Keratinocyte (primary cell): ENCODE results near the gene SLC22A14. TPM values are rescaled to one million over a fixed set of nuclear protein-coding genes. Genes with fewer than 3 reads are reported as not detected.

ENCODE experiments used
- DNase-seq: peaks from one replicate; pipeline ENCODE4 v3.0.0-alpha.2; 2011; ENCODE audit warnings: low read depth, missing footprints, low spot score
- FAIRE-seq: peaks from 2 replicates; lab custom pipeline; 2011; peaks lifted over from hg19 to GRCh38; lab: Jason Lieb, UNC
- H2AFZ ChIP-seq: 2 replicates; pipeline ENCODE4 v1.6.0; 2012; ENCODE audit warnings: low read length, control low read depth, inconsistent platforms; ENCODE audit not compliant: control insufficient read depth
- H3K27ac ChIP-seq: 2 replicates; pipeline ENCODE4 v1.5.1; 2011; ENCODE audit warnings: low read length; ENCODE audit not compliant: control insufficient read depth, insufficient read depth
- H3K27me3 ChIP-seq: 3 replicates; pipeline ENCODE4 v1.6.0; 2011; ENCODE audit warnings: low read length; ENCODE audit not compliant: control insufficient read depth, insufficient read depth; ENCODE audit errors: extremely low read depth
- H3K36me3 ChIP-seq, 2 experiments: 2 replicates in 1 of 2; 3 replicates in 1 of 2; pipeline ENCODE4 v1.5.1; 2011; ENCODE audit warnings: low read length in 2 of 2, mild to moderate bottlenecking in 1 of 2; ENCODE audit not compliant: control insufficient read depth in 2 of 2, insufficient read depth in 2 of 2; ENCODE audit errors: extremely low read depth in 1 of 2
- H3K4me1 ChIP-seq: 3 replicates; pipeline ENCODE4 v1.5.1; 2011; ENCODE audit warnings: low read length; ENCODE audit not compliant: control insufficient read depth, insufficient read depth; ENCODE audit errors: extremely low read depth
- H3K4me2 ChIP-seq: 3 replicates; pipeline ENCODE4 v1.6.0; 2011; ENCODE audit warnings: low read depth, low read length; ENCODE audit not compliant: control insufficient read depth, insufficient read depth; ENCODE audit errors: extremely low read depth
- H3K4me3 ChIP-seq, 3 experiments: fragments of 200-600 bp in 1 of 3; sonication (generic) in 1 of 3; 2 replicates in 2 of 3; 3 replicates in 1 of 3; pipeline ENCODE4 v1.5.1; 2011 to 2016; ENCODE audit warnings: low read length in 3 of 3, mild to moderate bottlenecking in 3 of 3, control low read depth in 2 of 3, inconsistent platforms in 1 of 3, low read depth in 1 of 3, mixed read lengths in 1 of 3, mixed run types in 1 of 3, moderate library complexity in 1 of 3; ENCODE audit not compliant: control insufficient read depth in 2 of 3, insufficient read depth in 2 of 3; ENCODE audit errors: extremely low read depth in 1 of 3
- H3K79me2 ChIP-seq: 2 replicates; pipeline ENCODE4 v1.6.0; 2012; ENCODE audit warnings: low read length; ENCODE audit not compliant: control insufficient read depth, insufficient read depth
- H3K9ac ChIP-seq: 3 replicates; pipeline ENCODE4 v1.6.0; 2011; ENCODE audit warnings: low read length; ENCODE audit not compliant: control insufficient read depth, insufficient read depth; ENCODE audit errors: extremely low read depth
- H3K9me1 ChIP-seq: 3 replicates; pipeline ENCODE4 v1.6.0; 2011; ENCODE audit warnings: low read length; ENCODE audit not compliant: control insufficient read depth, insufficient read depth; ENCODE audit errors: extremely low read depth
- H3K9me3 ChIP-seq: 2 replicates; pipeline ENCODE4 v1.5.1; 2012; ENCODE audit warnings: low read depth, low read length; ENCODE audit not compliant: control insufficient read depth
- H4K20me1 ChIP-seq: 3 replicates; pipeline ENCODE4 v1.6.0; 2011; ENCODE audit warnings: low read length; ENCODE audit not compliant: control insufficient read depth, insufficient read depth; ENCODE audit errors: extremely low read depth
- CTCF ChIP-seq, 3 experiments: IDR thresholded peaks in 1 of 3; conservative IDR thresholded peaks in 1 of 3; optimal IDR thresholded peaks in 1 of 3; 2 replicates in 2 of 3; 3 replicates in 1 of 3; pipeline versions ENCODE3 to v1.5.1; 2011; ENCODE audit warnings: low read length in 3 of 3, mild to moderate bottlenecking in 3 of 3, moderate library complexity in 2 of 3, control low read depth in 1 of 3, inconsistent platforms in 1 of 3; ENCODE audit not compliant: insufficient read depth in 2 of 3; ENCODE audit errors: extremely low read depth in 1 of 3
- EZH2 ChIP-seq: IDR thresholded peaks from one replicate; pipeline ENCODE4 v1.6.1; 2012; ENCODE audit warnings: inconsistent platforms, mild to moderate bottlenecking, low read length, moderate library complexity
- dilution Hi-C: fragments of 300-500 bp; cut with MboI; formaldehyde crosslinking; loops from one replicate; pipeline ENCODE4 v1.7.0; 2020; ENCODE audit warnings: low sequenced_read_pairs; ENCODE audit not compliant: extremely low pct_ligation_motif_present
- polyA plus RNA-seq, 5 experiments: library from polyadenylated mRNA; depleted of rRNA in 3 of 5; stranded (reverse) in 3 of 5; stranded (forward) in 1 of 5; unstranded in 1 of 5; fragments of >200 nt; gene quantifications; 1 replicate in 1 of 5; 2 replicates in 3 of 5; 3 replicates in 1 of 5; pipeline versions ENCODE4 v1.2.1 to v1.2.3, GENCODE V29; 2011 to 2012; ENCODE audit warnings: missing spikeins in 2 of 5, low read depth in 1 of 5, low replicate concordance in 1 of 5

SLC22A14 gene
- polyA plus RNA-seq, 1 donor (not counting 4 experiments of a cell fraction or from before 2014, with no cell fraction given): 0.20 TPM

- Histone ChIP-seq H3K36me3 (peaks cover 14 to 56% of the 10 kb centered on the region in 2 experiments), H3K9ac (no peak overlapping the region), H3K27ac (no peak overlapping the region), H3K79me2 (peaks cover 6% of the 10 kb centered on the region), H3K4me2 (no peak overlapping the region), H3K4me3 (no peak overlapping the region), H3K27me3 (no peaks in the 10 kb centered on the region), H3K9me3 (no peaks in the 10 kb centered on the region), H4K20me1 (peaks cover 6% of the 10 kb centered on the region), H3K4me1 (peaks cover 14% of the 10 kb centered on the region), H2AFZ (no peak overlapping the region), H3K9me1 (peaks cover 3% of the 10 kb centered on the region)
- dilution Hi-C loops: no loop called here
- DNase-seq: no peak
- TF ChIP-seq EZH2 (no peak), CTCF (optimal IDR thresholded peaks at IDR 0.05 in 1 of 3, IDR thresholded peaks at IDR 0.05 in 1 of 3, conservative IDR thresholded peaks at IDR 0.05 in 1 of 3; ENCODE audit: extremely low read depth in 1 of 3, insufficient read depth in 2 of 3, low read length in 3 of 3) (no peak)
- no peak for FAIRE-seq
These were observed 36.2 kb upstream of the SLC22A14 start for GRCh38 chr3:38245930-38246329.

- no peak overlapping the region for H3K4me3 ChIP-seq
- no peak overlapping the region for H2AFZ ChIP-seq
- dilution Hi-C loops: no loop called here
- DNase-seq: peak; percentile 53
- H3K9me1 ChIP-seq: peaks cover 3% of the 10 kb centered on the region
- peak overlapping the region; percentile 67 for H3K27ac ChIP-seq
- no peak overlapping the region for H3K9ac ChIP-seq
- H3K4me1 ChIP-seq: peaks cover 14% of the 10 kb centered on the region
- H3K27me3 ChIP-seq: no peaks in the 10 kb centered on the region
- H3K4me2 ChIP-seq: peak overlapping the region; percentile 20
- H3K9me3 ChIP-seq: no peaks in the 10 kb centered on the region
- peaks cover 25 to 69% of the 10 kb centered on the region in 2 experiments for H3K36me3 ChIP-seq
- H3K79me2 ChIP-seq: peaks cover 6% of the 10 kb centered on the region
- peaks cover 6% of the 10 kb centered on the region for H4K20me1 ChIP-seq
- TF ChIP-seq CTCF (optimal IDR thresholded peaks at IDR 0.05 in 1 of 3, IDR thresholded peaks at IDR 0.05 in 1 of 3, conservative IDR thresholded peaks at IDR 0.05 in 1 of 3; ENCODE audit: extremely low read depth in 1 of 3, insufficient read depth in 2 of 3, low read length in 3 of 3): peak; percentile 29 to 63 (median 47)
- no peak for TF ChIP-seq EZH2
- FAIRE-seq: peak; percentile 88
These were observed 34.6 kb upstream of the SLC22A14 start for GRCh38 chr3:38247366-38248035.
